GM23338 (cell line): Measurements from ENCODE around the gene CHST11. TPM values are rescaled to one million over a fixed set of nuclear protein-coding genes. Genes with fewer than 3 reads are reported as not detected.

ENCODE experiments used
- JUNB ChIP-seq: IDR thresholded peaks from one replicate; pipeline ENCODE4 v1.6.1; 2016; ENCODE audit warnings: antibody characterized with exemption; ENCODE audit not compliant: unreplicated experiment
- POLR2AphosphoS5 ChIP-seq: IDR thresholded peaks from 2 replicates; pipeline ENCODE4 v1.6.1; 2016; ENCODE audit warnings: antibody characterized with exemption, low read depth
- ZNF114 ChIP-seq: fragments of 250-450 bp; sonication (Bioruptor Pico); IDR thresholded peaks from 2 replicates; pipeline ENCODE4 v1.5.0; 2020; ENCODE audit warnings: mild to moderate bottlenecking, moderate library complexity
- polyA plus RNA-seq: library from polyadenylated mRNA; unstranded; fragments of >200 nt; fragmentation: Nextera tagmentation; extraction: Ambion mirVana; gene quantifications from 2 replicates; pipeline ENCODE4 v1.2.1, GENCODE V29; 2016
- total RNA-seq: library from RNA; depleted of rRNA; stranded (reverse); fragments of >200 nt; shearing (Covaris generic); gene quantifications from 2 replicates; pipeline ENCODE4 v1.2.3, GENCODE V29; 2014
- TF ChIP-seq, protein P1 (sequence below): fragments of 250-450 bp; sonication (Bioruptor Pico); IDR thresholded peaks from 2 replicates; pipeline ENCODE4 v1.5.0; 2020; ENCODE audit warnings: mild to moderate bottlenecking, moderate library complexity
- TF ChIP-seq, protein P2 (sequence below): IDR thresholded peaks from one replicate; pipeline ENCODE4 v1.6.1; 2018; ENCODE audit warnings: antibody characterized with exemption; ENCODE audit not compliant: unreplicated experiment

Gene CHST11
- total and polyA plus RNA-seq, 2 experiments from 2014 or later = 7.7 to 25.7 TPM

- TF ChIP-seq, protein P1, sequence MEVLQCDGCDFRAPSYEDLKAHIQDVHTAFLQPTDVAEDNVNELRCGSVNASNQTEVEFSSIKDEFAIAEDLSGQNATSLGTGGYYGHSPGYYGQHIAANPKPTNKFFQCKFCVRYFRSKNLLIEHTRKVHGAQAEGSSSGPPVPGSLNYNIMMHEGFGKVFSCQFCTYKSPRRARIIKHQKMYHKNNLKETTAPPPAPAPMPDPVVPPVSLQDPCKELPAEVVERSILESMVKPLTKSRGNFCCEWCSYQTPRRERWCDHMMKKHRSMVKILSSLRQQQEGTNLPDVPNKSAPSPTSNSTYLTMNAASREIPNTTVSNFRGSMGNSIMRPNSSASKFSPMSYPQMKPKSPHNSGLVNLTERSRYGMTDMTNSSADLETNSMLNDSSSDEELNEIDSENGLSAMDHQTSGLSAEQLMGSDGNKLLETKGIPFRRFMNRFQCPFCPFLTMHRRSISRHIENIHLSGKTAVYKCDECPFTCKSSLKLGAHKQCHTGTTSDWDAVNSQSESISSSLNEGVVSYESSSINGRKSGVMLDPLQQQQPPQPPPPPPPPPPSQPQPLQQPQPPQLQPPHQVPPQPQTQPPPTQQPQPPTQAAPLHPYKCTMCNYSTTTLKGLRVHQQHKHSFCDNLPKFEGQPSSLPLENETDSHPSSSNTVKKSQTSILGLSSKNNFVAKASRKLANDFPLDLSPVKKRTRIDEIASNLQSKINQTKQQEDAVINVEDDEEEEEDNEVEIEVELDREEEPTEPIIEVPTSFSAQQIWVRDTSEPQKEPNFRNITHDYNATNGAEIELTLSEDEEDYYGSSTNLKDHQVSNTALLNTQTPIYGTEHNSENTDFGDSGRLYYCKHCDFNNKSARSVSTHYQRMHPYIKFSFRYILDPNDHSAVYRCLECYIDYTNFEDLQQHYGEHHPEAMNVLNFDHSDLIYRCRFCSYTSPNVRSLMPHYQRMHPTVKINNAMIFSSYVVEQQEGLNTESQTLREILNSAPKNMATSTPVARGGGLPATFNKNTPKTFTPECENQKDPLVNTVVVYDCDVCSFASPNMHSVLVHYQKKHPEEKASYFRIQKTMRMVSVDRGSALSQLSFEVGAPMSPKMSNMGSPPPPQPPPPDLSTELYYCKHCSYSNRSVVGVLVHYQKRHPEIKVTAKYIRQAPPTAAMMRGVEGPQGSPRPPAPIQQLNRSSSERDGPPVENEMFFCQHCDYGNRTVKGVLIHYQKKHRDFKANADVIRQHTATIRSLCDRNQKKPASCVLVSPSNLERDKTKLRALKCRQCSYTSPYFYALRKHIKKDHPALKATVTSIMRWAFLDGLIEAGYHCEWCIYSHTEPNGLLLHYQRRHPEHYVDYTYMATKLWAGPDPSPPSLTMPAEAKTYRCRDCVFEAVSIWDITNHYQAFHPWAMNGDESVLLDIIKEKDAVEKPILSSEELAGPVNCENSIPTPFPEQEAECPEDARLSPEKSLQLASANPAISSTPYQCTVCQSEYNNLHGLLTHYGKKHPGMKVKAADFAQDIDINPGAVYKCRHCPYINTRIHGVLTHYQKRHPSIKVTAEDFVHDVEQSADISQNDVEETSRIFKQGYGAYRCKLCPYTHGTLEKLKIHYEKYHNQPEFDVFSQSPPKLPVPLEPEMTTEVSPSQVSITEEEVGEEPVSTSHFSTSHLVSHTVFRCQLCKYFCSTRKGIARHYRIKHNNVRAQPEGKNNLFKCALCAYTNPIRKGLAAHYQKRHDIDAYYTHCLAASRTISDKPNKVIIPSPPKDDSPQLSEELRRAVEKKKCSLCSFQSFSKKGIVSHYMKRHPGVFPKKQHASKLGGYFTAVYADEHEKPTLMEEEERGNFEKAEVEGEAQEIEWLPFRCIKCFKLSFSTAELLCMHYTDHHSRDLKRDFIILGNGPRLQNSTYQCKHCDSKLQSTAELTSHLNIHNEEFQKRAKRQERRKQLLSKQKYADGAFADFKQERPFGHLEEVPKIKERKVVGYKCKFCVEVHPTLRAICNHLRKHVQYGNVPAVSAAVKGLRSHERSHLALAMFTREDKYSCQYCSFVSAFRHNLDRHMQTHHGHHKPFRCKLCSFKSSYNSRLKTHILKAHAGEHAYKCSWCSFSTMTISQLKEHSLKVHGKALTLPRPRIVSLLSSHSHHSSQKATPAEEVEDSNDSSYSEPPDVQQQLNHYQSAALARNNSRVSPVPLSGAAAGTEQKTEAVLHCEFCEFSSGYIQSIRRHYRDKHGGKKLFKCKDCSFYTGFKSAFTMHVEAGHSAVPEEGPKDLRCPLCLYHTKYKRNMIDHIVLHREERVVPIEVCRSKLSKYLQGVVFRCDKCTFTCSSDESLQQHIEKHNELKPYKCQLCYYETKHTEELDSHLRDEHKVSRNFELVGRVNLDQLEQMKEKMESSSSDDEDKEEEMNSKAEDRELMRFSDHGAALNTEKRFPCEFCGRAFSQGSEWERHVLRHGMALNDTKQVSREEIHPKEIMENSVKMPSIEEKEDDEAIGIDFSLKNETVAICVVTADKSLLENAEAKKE = no peak
- TF ChIP-seq POLR2AphosphoS5 (no peak), JUNB (no peak), ZNF114 (CRISPR knock-in tag) (no peak)
- TF ChIP-seq, protein P2, sequence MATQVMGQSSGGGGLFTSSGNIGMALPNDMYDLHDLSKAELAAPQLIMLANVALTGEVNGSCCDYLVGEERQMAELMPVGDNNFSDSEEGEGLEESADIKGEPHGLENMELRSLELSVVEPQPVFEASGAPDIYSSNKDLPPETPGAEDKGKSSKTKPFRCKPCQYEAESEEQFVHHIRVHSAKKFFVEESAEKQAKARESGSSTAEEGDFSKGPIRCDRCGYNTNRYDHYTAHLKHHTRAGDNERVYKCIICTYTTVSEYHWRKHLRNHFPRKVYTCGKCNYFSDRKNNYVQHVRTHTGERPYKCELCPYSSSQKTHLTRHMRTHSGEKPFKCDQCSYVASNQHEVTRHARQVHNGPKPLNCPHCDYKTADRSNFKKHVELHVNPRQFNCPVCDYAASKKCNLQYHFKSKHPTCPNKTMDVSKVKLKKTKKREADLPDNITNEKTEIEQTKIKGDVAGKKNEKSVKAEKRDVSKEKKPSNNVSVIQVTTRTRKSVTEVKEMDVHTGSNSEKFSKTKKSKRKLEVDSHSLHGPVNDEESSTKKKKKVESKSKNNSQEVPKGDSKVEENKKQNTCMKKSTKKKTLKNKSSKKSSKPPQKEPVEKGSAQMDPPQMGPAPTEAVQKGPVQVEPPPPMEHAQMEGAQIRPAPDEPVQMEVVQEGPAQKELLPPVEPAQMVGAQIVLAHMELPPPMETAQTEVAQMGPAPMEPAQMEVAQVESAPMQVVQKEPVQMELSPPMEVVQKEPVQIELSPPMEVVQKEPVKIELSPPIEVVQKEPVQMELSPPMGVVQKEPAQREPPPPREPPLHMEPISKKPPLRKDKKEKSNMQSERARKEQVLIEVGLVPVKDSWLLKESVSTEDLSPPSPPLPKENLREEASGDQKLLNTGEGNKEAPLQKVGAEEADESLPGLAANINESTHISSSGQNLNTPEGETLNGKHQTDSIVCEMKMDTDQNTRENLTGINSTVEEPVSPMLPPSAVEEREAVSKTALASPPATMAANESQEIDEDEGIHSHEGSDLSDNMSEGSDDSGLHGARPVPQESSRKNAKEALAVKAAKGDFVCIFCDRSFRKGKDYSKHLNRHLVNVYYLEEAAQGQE = no peak
Measured at GRCh38 chr12:104604070-104604994, 147.6 kb downstream of the CHST11 start (continued).
